Stimulated activated CD4-positive, alpha-beta T cell treated with anti-CD3 and anti-CD28 coated beads, Interleukin-15, amount 100 ng/mL, for 1 hour (primary cell): Measurements from ENCODE around the gene ACOT12.
"Not testable (repeated sequence)": the region's sequence is repeated elsewhere in the genome, so short reads cannot be mapped to it uniquely, and the experiment has no call there.

Experiments used
- DNase-seq, 2 donors: peaks; one replicate each; pipeline ENCODE4 v3.0.0-alpha.2; 2020; ENCODE audit warnings: low read depth in 1 of 2, low spot score in 1 of 2

Gene ACOT12

DNA sequence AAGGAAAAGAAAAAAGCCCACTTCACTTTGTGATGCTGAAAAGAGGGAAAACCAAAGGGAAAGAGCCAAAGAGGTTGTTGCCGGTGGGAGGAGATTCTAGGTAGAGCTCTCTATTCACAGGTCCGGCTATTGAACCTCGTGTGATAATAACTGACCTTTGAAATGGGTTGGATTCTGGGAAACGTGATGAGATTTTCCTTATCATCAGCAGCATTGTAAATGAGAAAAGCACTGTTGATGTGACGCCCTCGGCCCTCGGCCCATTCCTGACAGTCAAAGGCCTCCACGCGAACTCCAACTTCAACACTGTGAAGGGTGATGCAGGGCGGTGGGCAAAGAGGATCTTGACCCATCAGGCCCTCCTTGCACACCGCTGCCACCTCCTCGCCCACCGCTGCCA lies 49.2 kb downstream of the ACOT12 start:
- DNase-seq: no peak

DNA sequence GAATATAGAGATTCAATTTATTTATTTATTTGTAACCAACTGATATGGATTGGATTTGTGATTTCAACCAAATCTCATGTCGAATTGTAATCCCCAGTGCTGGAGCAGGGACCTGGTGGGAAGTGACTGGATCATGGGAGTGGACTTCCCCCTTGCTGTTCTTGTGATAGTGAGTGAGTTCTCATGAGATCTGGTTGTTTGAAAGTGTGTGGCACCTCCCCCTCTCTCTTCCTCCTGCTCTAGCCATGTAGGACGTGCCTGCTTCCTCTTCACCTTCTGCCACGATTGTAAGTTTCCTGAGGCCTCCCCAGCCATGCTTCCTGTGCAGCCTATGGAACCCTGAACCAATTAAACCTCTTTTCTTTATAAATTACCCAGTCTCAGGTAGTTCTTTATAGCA lies 55.7 kb downstream of the ACOT12 start:
- not testable (repeated sequence) for DNase-seq

DNA sequence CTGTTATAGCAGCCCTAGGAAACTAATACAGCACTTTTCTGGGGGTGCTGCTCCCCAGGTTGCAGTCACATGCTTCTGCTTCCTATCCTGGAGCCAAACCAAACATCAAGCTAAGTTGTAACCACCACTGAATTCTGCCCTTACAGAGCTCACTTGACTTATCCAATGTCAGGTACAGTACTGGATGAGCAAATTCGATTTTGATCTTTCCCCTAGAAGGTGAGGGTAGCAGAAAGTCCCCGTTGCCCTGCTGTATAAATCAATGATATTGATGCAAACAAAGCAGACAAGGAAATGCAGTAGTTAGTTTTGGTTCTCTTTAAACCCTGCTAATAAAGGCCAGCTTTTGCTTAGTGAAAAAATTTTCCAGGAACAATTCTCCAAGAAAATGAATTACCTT lies 56.1 kb downstream of the ACOT12 start:
- no peak for DNase-seq

DNA sequence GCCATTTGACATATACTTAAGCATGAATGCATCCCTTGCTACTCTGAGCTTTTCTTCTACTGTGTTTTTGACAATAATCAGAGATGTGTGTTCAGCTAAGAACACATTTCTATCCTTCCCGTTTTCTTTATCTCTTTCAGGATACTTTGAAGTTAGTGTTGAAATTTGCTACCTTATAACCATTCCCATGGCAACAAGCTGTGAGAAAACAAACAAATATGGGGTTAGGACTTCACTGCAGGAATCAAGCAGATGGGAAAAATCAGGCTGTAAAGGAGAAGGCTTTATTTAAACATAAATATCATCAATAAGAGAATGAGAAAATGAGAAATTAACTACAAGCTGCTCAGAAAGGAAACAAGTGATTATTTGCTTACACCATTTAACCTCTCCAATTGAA lies 57.4 kb downstream of the ACOT12 start:
- no peak for DNase-seq

DNA sequence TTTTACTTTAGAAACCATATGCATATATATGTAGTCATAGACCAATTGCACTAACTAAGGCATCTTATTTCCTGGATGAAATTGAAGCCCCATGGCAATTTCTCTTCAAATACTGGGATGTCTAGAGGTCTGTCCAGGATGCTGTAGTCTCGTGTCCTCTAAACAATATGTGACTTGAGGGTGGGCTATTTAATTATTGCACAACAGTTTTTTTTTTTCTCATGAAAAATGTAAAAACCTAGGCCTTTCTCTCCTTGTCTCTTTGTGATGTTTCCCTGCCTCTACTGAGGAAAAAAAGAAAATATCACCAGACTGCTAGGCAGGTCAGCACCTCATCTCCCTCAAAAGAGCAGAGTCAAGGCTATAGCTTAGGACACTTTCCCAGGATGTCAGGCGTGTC lies 58.0 kb downstream of the ACOT12 start:
- no peak for DNase-seq

DNA sequence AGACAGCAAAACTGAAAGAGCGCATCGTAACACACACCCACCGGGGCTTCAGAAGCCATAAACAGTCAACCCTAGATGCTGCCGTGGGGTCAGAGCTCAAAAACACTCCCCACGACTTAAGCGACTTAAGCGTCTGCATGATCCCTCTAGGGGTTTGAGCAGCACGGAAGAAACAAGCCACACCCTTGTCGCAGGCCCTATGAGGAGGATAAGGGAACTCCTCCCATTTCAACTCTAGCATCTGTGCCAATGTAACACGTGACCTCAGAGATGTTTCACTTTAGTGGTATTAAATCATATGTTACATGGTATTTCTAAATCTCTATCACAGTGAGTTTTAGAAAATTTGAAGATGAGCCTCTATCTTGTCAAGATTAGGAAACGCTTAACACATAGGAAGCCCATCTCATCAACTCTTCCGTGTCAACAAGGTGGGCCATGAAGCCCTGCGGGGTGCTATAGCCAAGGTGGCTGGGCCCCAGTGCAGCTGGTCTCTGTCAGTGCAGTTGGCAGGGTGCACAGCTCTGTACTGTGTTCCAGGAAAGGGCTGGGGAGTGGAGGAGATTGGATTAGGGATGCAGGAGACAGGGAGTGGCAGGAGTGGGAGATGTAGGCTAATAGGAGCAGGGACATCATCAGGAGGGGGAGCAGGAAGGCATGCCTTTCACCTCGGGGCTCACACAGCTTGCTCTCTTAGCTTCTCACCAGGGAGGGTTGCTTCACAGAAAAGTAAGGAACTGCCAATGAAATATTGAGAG lies 59.5 kb downstream of the ACOT12 start:
- DNase-seq: no peak

DNA sequence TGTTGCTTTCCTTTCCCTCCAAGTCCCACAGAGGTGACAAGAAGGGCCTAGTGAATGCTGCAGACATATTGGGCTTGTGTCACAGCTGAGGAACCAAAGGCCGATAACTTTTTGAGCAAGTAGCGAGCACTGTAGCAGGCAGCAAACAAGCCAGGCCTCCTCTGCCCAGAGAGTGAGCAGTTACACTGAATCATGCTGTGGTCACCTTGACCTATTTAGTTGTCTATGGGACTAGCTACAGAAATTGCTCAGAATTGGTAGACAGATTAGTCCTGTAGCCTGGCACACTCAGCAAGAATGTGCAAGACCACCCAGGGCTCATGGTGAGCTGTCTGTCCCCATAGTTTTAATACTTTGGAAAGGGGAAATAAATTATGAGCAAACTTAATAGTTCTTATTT lies 67.4 kb downstream of the ACOT12 start:
- no peak for DNase-seq

DNA sequence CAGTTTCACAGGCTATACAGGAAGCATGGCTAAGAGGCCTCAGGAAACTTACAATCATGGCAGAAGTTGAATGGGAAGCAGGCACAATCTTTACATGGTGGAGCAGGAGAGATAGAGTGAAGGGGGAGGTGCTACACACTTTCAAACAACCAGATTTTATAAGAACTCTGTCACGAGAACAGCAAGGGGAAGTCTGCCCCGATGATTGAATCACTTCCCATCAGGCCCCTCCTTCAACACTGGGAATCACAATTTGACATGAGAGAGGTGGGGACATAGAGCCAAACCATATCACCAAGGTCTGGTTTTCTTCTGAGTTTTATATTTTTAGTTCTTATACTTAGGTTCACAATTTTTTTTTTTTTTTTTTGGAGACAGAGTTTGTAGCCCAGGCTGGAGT lies 76.4 kb downstream of the ACOT12 start:
- DNase-seq: no peak

DNA sequence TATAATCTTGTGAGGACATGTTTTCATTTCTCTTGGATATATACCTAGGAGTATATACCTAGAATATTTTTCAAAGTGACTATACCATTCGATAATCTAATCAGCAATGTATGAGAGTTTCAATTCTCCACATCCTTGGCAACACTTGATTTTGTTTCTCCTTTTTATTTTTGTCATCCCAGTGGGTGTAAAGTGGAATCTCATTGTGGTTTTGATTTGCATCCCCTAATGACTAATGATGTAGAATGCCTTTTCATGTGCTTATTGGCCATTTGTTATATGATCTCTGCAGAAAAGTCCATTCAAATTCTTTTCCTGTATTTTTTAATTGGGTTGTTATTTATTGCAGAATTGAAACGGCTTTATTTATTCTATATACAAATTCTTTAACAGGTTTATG lies 77.4 kb downstream of the ACOT12 start:
- DNase-seq: no peak

DNA sequence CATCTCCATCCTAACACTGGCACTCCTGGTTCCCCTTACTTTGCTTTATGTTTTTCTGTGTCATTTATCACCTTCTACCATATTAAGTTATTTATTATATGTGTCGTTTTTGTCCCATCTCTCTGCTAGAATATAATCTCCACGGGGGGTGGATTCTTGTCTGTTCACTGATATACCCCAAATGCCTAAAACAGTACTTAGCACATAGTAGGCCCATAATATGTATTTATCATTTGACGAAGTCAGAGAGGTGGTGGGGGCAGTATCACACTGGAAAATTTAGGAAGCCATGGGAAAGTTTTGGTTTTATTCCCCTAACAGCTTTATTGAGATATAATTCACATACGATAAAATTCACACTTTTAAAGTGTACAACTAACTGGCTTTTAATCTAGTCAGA lies 78.1 kb downstream of the ACOT12 start:
- DNase-seq: no peak

DNA sequence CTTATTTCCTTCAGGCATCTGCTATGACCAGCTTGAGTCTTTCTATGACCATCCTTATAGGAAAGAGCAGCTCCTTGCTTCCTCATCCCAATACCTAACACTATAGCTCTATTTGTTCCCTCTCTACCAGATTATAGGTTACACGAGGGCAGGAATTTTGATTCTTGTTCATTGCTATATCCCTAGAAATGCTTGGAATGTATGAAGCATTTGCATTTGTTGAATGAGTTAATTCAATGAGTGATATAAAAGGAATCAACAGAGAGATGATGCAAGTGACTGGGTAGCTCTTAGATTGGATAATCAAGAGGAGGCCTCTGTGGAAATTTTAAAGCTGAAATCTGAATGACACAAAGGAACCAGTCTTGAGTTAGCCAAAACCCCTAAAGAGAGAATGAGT lies 78.6 kb downstream of the ACOT12 start:
- DNase-seq: no peak

DNA sequence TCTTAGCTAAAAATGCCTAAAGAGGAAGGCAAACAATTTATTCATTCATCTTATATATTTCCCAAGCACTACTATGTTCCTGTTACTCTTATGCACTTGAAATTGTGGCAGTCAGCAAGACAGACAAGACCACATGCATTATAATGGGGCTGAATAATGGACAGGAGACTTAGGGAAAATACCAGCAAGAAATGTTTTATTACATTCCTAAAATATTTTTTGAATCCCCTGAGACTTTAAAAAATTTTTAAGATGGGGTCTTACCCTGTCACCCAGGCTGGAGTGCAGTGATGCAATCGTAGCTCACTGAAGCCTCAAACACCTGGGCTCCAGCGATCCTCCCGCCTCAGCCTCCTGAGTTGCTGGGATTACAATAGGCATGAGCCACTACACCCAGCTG lies 79.4 kb downstream of the ACOT12 start:
- DNase-seq: no peak

DNA sequence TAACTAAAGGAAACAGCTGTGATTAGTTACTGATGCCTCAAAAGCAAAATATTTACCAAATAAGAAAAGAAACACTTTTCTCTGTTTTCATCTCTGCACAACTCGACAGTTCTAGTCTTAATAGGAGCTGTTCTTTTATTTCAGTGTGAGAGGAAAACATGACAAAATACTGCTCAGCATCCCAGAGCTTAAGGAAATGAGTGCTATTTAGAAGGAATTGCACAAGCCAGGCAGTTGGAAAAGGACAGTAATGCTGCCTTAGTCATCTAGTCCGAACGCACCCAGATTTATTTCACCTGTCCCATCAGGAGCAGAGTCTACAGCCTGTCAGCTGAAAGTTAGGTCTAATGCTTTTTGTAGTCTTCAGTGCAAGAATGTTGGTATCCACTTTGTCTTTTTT lies 80.2 kb downstream of the ACOT12 start:
- no peak for DNase-seq

DNA sequence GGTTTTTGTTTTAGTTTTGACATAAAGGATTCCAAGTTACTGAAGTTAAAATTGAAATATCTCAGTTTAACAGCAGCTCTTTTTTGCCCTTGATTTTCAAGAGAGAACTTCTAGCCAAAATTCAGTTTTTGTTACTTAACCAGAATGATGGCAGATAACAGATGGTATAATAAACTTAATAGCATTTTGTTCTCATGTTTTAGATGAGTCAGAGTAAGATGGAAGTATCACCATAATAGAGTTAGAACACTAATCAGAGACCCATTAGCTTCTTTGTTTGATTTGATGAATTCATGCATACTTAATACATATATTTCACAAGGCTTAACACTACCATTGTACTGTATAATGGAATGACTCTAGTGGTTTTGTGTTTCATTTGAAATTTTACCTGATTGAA lies 80.7 kb downstream of the ACOT12 start:
- no peak for DNase-seq

DNA sequence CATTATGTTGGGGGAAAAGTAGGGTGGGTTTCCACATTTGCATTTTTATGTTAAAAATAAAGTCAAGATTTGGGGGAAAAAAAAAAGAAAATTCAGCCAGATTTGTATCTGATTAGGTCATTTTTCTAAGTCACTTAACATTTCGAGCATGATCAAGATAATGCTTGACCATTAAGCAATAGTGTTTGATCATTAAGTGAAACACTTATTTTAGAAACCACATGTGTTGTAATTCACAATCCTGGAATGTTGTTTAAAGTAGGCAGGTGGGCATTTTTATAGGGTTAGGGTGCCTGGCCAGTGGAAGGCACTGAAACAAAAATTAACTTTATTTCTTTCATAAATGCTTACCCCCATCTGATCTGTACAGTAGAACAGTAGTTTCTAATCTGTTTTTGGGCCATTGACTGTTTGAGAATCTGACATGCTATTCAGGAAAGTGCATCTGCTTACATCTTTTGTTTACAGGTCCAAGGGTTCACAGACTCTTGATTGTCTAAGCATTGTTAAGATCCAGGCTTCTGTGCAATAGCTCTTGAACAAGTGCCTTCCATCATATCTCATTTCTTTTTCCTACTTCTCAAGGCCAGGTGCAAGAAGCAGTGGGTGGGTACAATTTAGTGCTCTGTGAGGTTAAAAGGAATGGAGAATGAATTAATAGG lies 83.4 kb downstream of the ACOT12 start:
- no peak for DNase-seq

DNA sequence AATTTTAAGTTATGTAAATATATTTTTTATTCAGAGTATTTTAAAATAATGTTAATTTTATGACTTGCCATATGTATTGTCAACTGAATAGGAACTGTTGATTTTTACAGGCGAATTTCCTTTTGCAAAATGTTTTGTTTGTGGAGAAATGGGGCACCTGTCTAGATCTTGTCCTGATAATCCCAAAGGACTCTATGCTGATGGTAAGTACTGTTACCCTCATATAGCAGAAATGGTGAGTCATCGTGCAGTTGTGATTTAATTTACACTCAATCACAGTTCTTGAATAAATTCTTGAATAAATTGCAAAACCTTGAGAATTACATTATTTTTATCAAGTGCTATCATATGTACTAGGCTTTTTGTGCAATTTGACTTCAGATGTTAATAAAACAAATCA lies 85.1 kb downstream of the ACOT12 start:
- no peak for DNase-seq

DNA sequence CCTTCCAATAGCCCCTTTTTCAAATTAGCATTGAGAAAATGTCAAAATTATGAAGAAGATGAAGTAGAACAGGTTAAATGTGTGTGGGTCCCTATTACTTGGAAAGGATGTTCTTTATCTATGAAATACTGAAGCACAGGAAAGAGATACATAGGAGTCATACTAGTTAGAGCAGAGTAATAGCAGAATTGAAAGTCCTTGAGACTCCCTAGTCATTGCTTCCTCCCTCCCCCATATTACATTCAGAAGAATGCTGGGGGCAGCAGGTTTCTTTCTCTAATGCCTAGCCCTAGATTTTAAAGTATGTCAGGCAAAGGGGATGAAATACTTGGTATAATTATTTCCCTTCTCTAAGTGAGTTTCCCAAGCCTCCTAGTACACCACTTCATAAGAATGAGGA lies 88.1 kb downstream of the ACOT12 start:
- DNase-seq: no peak

DNA sequence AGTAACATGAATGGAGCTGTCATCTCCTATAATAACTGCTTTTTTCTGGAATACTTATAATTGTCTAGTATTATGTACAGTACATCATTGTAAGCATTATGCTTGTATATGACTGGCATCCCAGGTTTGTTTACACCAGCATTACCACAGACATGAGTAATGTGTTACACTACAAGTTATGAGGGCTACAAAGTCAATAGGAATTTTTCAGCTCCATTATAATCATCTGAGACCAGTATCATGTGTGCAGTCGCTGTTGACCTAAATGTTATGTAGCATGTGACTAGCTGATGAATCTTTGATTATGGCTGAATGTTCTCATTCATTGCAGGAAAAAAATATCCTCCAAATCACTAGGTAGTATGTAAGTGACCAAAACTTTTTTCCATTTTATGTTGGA lies 90.4 kb downstream of the ACOT12 start:
- DNase-seq: no peak

DNA sequence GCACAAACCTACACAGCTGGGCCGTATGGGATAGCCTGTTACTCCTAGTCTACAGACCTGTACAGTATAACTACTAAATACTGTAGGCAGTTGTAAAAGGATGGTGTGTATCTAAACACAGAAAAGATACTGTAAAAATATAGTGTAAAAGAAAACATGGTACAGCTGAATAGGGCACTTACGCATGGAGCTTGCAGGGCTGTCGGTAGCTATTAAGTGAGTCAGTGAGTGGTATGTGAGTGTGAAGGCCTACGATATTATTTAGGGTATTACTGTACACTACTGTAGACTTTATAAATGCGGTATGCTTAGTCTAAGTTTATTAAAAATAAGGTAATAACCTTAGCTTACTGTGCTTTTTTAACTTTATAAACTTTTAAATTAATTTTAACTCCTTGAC lies 91.3 kb downstream of the ACOT12 start:
- no peak for DNase-seq

DNA sequence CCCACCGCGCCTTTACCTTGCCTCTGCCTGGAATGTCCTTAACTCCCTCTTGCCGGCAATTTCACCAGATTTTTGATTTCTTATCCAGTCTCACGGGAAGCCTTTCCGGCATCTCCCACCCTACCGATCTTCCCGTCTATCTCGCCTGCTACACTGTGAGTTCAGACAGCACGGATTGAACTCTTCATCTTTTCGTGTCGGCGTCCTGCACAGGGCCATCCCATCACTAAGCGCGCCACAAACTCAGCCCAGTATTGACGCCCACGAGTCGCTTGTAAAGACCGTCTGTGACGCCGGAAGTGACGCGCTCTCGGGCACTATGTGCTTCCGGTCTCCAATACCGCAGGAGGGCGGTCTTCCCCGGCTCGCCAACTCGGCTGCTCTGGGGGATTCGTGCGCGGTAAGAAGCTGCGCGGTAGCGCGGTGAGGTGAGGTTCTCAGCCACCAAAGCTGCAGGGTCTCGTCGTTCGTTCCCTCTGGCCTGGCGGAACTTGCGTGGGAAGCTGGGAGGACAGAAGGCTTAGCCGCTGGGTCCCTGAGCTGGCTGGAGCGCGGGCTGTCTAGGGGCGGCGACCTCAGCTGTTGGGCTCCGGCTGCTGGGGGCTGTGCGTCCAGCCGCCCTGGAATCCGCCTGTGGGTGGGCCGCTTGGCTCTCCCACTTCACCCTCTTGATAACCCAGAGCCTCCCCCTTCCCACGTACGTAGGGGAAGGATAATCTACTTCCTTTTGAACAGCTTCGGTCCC lies 92.5 kb downstream of the ACOT12 start, which contains the start of gene ZCCHC9:
Gene ZCCHC9, plus strand, starts transcription at position 317 of the 745 bp plus-strand sequence. CDS start 3,171 bp downstream, outside the sequence.
- peak; percentile 77 to 81 for DNase-seq

DNA sequence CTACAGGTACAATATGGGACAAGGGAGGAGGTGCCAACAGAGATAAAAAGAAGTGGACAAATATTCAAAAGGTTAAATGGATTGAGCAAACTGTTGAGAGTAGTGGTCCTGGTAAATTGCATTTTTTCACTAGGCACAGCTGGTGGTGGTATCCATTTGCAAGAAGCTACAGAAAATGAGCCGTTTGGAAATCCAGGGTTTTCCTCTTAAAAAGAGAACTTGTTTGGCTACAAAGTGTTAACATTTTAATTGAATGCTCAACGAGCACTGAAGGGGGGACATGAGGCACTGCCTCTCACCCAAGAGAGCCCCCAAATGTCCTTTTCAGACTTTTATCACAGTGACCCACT lies 93.0 kb downstream of the ACOT12 start:
- no peak for DNase-seq

DNA sequence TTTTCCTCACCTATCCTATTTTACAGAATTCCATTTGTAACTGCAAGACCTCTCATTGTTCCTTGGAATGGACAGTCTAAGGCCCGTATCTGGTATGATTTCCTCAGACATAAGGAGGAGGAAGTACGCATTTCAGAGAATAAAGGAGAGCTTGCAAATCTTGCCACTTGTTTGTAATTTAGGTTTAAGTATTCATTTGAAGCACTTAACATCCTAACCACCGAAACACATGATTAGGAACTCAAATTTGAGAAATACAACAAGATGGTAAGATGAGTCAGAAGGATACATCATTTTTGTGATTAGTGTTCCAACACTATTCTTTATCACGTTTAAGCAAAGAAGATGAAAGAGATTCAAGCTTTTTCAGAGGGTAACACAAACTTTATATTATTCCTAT lies 96.4 kb downstream of the ACOT12 start:
- no peak for DNase-seq
